Lower leg skin (tissue), 4 donors: Measurements from ENCODE around the gene ALLC. TPM values are rescaled to one million over a fixed set of nuclear protein-coding genes. Genes with fewer than 3 reads are reported as not detected.
"Not testable (repeated sequence)": the region's sequence is repeated elsewhere in the genome, so short reads cannot be mapped to it uniquely, and the experiment has no call there.

Experiments used
- DNase-seq, 2 donors: peaks; one replicate each; pipeline ENCODE4 v3.0.0-alpha.2; 2019; ENCODE audit warnings: low spot score in 2 of 2
- H3K4me3 ChIP-seq: fragments of 200-600 bp; sonication (generic); 2 replicates; pipeline ENCODE4 v1.5.1; 2017; ENCODE audit warnings: mild to moderate bottlenecking, low read depth; ENCODE audit not compliant: poor library complexity, severe bottlenecking
- CTCF ChIP-seq, 3 donors: fragments of 450-650 bp; IDR thresholded peaks; one replicate each; pipeline ENCODE4 v1.5.1; 2016; ENCODE audit warnings: antibody characterized with exemption in 3 of 3, mild to moderate bottlenecking in 3 of 3, moderate library complexity in 2 of 3
- POLR2A ChIP-seq, 2 donors: fragments of 450-650 bp; IDR thresholded peaks; one replicate each; pipeline ENCODE4 v1.6.1; 2016 to 2017; ENCODE audit warnings: antibody characterized with exemption in 2 of 2, mild to moderate bottlenecking in 1 of 2, moderate library complexity in 1 of 2
- WGBS, 2 donors: methylation state at CpG; one replicate each; pipeline ENCODE4 v1.1.5; 2018; 5-methylcytosine and 5-hydroxymethylcytosine counted together
- intact Hi-C: fragments of 100-400 bp; cut with DNase I; formaldehyde crosslinking; loops from one replicate; pipeline ENCODE4 v1.15.0; 2023; ENCODE audit warnings: low total_unique reads
- total RNA-seq, 4 donors: library from RNA; depleted of rRNA; stranded (reverse); fragments of >200 nt; gene quantifications; one replicate each; pipeline ENCODE4 v1.1.0, GENCODE V29; 2016

The ALLC gene
- total RNA-seq, 4 donors from 2014 or later: 0.23 to 1.1 TPM; not detected in 2

GRCh38 chr2:3612639-3613523 lies 45.1 kb upstream of the ALLC start:
- WGBS, 2 donors: 86 to 88% methylated on average over 25 to 29 of the region's 29 CpGs
- H3K4me3 ChIP-seq: no peak overlapping the region
- DNase-seq: peak in 1 of 2 donors; percentile 70
- TF ChIP-seq CTCF (IDR thresholded peaks at IDR 0.05) (no peak), POLR2A (IDR thresholded peaks at IDR 0.05) (no peak)
- intact Hi-C loops: no loop called here

- intact Hi-C loops: no loop called here
- 91 to 96% methylated on average over 12 of the region's 12 CpGs for WGBS, 2 donors
- peak in 1 of 2 donors; percentile 70 for DNase-seq
- no peak for TF ChIP-seq POLR2A (IDR thresholded peaks at IDR 0.05)
- no peak for TF ChIP-seq CTCF (IDR thresholded peaks at IDR 0.05)
- H3K4me3 ChIP-seq: no peak overlapping the region
These were observed 44.5 kb upstream of the ALLC start for GRCh38 chr2:3613524-3613905.

- 72 to 81% methylated on average over 2 of the region's 2 CpGs for WGBS, 2 donors
- intact Hi-C loops, H3K4me3 ChIP-seq, DNase-seq: not testable (repeated sequence)
These were observed 43.3 kb upstream of the ALLC start for GRCh38 chr2:3614743-3615142.

- peak in 1 of 2 donors; percentile 34 for DNase-seq
- H3K4me3 ChIP-seq, intact Hi-C loops: not testable (repeated sequence)
- 94 to 96% methylated on average over 19 to 36 of the region's 46 CpGs for WGBS, 2 donors
These were observed 42.3 kb upstream of the ALLC start for GRCh38 chr2:3615541-3616200.

- H3K4me3 ChIP-seq, intact Hi-C loops: not testable (repeated sequence)
- peak in 1 of 2 donors; percentile 29 for DNase-seq
- WGBS, 2 donors: 95 to 96% methylated on average over 21 to 25 of the region's 25 CpGs
These were observed 41.4 kb upstream of the ALLC start for GRCh38 chr2:3616435-3617197.

GRCh38 chr2:3617198-3617890 lies 40.7 kb upstream of the ALLC start:
- TF ChIP-seq POLR2A (IDR thresholded peaks at IDR 0.05): no peak
- TF ChIP-seq CTCF (IDR thresholded peaks at IDR 0.05): no peak
- peak in 1 of 2 donors; percentile 72 for DNase-seq
- intact Hi-C loops: no loop called here
- 96 to 97% methylated on average over 21 of the region's 21 CpGs for WGBS, 2 donors
- H3K4me3 ChIP-seq: no peak overlapping the region
